NCI-H748 (cell line): ENCODE results near the gene SLC31A2.

Source experiments
- DNase-seq: peaks from one replicate; lab custom pipeline; 2025; ENCODE audit not compliant: unreplicated experiment; lab: John Stamatoyannopoulos, UW

Gene SLC31A2

DNA sequence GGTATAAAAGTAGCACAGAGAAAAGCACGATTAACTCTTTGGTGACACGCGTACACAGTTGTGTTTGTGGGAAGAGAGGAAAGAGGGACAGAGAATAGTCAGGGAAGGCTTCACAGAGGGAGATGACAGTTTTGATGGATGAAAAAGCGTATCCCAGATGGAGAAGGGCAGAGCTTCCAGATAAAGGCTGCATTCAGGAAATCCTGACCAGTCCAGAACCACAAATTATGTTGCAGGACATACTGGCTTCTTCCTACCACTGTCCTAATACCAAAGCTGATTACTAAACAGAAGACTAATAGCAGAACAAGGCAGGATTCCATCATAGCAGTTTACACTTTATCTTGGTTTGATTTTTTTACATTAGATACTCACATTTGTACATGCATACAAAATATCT, 34.5 kb downstream of the SLC31A2 start:
- no peak for DNase-seq

DNA sequence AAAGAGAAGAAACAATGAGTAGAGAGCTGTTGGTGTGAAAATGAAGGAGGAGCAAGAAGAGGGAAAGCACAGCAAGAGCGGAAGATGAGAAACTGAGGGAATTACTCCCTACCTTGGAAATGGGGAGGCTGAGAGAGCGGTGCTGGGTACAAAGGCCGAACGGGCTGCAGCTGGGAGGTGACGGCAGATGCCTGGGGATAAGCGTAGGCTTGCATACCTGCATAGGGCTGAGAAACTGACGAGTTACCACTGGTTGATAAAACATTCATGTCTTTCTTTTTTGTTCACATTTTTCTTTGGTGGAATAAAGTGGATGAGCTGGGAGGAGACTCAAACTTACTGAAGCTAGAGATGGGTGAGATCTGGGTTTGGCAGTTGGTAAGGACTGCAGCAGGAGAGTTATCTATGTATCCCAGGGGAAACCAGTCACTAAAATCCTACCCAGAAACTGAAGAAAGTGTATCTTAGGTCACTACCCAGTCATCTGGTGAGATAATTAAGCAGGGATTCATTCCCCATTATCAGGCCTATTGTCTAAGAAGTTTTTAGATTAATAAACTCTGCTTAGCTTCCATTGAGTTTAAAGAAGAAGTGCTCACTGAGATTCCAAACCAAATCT, 35.4 kb downstream of the SLC31A2 start:
- DNase-seq, result no peak

DNA sequence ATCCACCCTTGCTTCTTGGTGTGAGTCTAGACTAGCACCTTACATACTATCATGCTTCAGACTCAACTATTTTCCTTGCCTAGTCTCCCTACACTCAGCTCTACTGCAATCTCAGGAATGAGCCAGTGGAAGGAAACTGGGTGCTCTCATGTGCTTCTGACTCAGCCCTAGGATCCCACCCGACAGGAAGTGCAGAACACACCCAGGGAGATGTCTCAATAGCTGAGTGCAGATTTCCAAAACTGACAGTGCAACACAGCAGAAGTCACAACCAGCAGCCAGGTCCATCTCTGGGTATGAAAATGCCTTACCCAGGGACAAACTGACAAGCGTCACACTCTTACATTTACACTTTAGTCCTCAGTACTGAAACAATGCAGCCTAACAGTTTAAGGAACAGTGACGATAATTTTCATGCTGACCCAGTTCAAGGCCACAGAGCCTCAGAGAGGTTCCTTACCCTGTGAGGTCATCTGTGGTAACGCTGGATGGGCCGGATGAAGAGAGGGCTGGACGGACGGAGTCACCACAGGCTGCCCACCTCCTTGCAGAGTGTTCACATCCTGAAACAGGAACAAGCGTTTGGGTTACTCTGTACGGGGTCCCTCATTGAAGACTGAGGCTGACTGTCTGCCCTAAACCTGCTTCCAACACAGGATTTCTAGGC, 37.3 kb downstream of the SLC31A2 start:
- no peak for DNase-seq

DNA sequence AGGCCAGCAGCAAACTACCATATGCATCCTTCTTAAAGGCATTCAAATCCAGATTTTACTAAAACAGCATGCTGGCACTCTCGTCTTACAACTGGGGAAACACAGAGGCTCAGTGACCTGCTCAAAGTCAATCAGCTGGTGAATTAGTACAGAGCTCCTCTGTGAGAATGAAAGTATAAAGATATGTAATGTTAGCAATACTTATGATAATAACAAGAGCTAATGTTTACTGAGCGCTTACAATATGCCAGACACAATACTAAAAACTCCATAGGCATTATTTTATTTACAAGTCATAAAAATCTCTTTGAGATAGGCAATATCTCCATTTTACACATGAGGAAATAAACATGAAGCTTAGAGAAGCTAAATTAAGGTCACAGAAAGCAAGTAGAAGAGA, 41.6 kb downstream of the SLC31A2 start:
- DNase-seq, result no peak

DNA sequence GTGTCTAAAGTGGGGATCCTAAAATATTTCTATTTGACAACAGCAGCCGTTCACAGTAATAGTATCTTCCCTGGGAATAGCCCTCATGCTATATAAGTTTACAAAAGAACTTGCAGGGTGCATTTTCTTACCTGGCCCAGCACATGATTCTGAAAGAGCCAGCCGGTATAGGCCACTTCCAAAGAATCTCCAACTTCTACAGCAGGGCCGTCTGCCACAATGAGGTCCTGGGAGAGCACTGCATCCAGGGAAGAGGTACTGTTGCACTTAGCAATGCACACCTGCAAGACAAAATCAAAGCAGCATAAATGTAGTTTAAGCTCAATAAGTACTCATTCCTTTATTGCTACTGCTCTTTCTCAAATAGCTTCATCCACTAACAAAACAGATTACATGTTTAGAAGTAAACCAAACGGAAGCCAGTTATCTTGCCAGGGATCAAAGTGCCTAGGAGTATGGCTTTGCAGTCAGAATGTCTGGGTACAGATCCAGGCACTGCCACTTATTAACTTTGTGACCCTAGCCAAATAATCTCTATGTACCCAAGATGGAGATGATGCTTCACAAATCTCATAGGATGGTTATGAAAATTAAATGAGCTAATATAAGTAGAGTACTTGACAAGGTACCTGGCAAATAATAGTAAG, 49.0 kb downstream of the SLC31A2 start:
- DNase-seq, result no peak

DNA sequence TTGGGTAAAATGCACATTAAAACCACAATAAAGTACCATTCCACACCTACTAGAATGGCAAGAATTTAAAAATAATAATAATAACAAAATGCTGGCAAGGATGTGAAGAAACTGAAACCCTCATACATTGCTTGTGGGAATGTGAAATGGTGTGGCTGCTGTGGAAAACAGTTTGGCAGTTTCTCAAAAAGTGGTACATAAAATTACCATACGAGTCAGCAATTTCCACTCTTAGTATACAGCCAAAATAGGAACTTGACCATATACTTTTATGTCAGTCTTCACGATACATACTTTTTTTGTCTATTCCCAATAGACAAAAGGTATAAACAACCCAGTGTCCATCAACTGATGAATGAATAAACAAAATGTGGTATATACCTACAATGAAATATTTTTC, 54.6 kb downstream of the SLC31A2 start:
- DNase-seq, result no peak

DNA sequence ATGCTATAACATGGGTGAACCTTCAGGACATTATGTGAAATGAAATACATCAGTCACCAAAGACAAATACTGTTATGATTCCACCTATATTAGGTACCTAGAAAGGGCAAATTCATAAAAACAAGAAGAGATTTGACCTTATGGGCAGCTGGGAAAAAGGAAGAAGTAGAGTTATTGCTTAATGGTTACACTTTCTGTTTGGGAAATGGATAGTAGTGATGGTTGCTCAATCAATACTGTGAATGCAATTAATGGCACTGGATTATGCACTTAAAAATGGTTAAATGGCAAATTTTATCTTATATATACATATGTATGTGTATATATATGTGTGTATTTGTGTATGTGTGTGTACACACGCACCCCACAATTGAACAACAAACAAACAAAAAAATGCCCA, 55.1 kb downstream of the SLC31A2 start:
- DNase-seq, result no peak

DNA sequence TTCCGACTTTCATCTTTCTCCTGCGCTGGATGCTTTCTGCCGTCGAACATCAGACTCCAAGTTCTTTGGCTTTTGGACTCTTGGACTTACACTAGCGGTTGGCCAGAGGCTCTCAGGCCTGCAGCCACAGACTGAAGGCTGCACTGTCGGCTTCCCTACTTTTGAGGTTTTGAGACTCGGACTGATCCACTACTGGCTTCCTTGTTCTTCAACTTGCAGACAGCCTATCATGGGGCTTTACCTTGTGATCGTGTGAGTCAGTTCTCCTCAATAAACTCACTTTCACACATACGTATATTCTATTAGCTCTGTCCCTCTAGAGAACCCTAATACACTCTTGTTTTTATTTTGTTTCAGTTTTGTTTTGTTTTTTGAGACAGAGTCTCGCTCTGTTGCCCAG, 60.0 kb downstream of the SLC31A2 start:
- no peak for DNase-seq
